Measurements from ENCODE around the gene F13A1.

DNA sequence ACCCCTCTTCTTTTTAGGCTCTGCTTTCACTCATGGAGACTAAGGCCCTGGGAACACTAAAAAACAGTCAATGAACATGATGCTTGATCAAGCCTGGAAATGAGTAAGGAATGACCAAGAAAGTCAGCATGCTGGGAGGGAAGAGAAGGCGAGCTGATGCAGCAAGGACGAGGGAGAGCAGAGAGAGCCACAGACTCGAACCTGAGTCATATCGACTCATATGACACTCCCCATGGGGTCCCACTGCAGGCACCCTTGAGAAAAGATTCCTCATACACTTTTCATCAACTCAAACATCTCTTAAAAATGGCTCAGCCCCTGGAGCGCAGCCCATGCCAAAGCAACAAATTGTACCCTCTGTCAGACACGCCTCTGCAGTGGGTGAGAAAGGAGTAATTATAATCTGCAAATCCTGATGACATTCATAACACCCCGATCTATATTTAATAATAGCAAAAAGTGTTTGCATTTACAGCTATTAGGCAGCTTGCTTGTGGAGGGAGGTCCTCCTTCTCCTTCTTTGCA is 127.2 kb downstream of the F13A1 start:
- TF ChIP-seq, protein P1, sequence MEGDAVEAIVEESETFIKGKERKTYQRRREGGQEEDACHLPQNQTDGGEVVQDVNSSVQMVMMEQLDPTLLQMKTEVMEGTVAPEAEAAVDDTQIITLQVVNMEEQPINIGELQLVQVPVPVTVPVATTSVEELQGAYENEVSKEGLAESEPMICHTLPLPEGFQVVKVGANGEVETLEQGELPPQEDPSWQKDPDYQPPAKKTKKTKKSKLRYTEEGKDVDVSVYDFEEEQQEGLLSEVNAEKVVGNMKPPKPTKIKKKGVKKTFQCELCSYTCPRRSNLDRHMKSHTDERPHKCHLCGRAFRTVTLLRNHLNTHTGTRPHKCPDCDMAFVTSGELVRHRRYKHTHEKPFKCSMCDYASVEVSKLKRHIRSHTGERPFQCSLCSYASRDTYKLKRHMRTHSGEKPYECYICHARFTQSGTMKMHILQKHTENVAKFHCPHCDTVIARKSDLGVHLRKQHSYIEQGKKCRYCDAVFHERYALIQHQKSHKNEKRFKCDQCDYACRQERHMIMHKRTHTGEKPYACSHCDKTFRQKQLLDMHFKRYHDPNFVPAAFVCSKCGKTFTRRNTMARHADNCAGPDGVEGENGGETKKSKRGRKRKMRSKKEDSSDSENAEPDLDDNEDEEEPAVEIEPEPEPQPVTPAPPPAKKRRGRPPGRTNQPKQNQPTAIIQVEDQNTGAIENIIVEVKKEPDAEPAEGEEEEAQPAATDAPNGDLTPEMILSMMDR (IDR thresholded peaks at IDR 0.05) = no peak
- no peak for TF ChIP-seq POLR2AphosphoS5 (IDR thresholded peaks at IDR 0.05)
